HG02798 (cell line): Measurements from ENCODE around the gene ARSB.
A peak's percentile ranks its signal among the peaks of the same experiment; 100 is the strongest.
"Not testable (repeated sequence)": the region's sequence is repeated elsewhere in the genome, so short reads cannot be mapped to it uniquely, and the experiment has no call there.

Experiments used
- ATAC-seq: cut with Tn5 transposase; IDR thresholded peaks from one replicate; pipeline ENCODE4 v1.9.1; 2021; ENCODE audit warnings: mild to moderate bottlenecking; ENCODE audit not compliant: unreplicated experiment, poor library complexity

ARSB gene

GRCh38 chr5:78907255-78907891, 77.7 kb downstream of the ARSB start:
- ATAC-seq = no peak

GRCh38 chr5:78905084-78905938, 79.8 kb downstream of the ARSB start:
- ATAC-seq = peak; percentile 70

GRCh38 chr5:78903861-78904260, 81.2 kb downstream of the ARSB start:
- no peak for ATAC-seq

- ATAC-seq = no peak
These were observed 81.8 kb downstream of the ARSB start for GRCh38 chr5:78903353-78903752.

- no peak for ATAC-seq
These were observed 85.2 kb downstream of the ARSB start for GRCh38 chr5:78899922-78900362.

GRCh38 chr5:78896132-78896531, 89.0 kb downstream of the ARSB start:
- no peak for ATAC-seq

GRCh38 chr5:78895616-78896015, 89.5 kb downstream of the ARSB start:
- ATAC-seq = no peak

GRCh38 chr5:78893940-78894677, 91.0 kb downstream of the ARSB start:
- peak; percentile 53 for ATAC-seq

GRCh38 chr5:78890667-78891379, 94.3 kb downstream of the ARSB start:
- no peak for ATAC-seq

GRCh38 chr5:78889369-78890140, 95.6 kb downstream of the ARSB start:
- no peak for ATAC-seq

- no peak for ATAC-seq
These were observed 96.3 kb downstream of the ARSB start for GRCh38 chr5:78888580-78889368.

GRCh38 chr5:78887384-78888118, 97.6 kb downstream of the ARSB start:
- ATAC-seq = peak; percentile 91

GRCh38 chr5:78886341-78887230, 98.5 kb downstream of the ARSB start:
- ATAC-seq = no peak

GRCh38 chr5:78881884-78882283, 103.2 kb downstream of the ARSB start:
- ATAC-seq = no peak

- ATAC-seq = no peak
These were observed 105.6 kb downstream of the ARSB start for GRCh38 chr5:78879516-78879915.

GRCh38 chr5:78866076-78866475, 119.0 kb downstream of the ARSB start:
- ATAC-seq = not testable (repeated sequence)

- ATAC-seq = no peak
These were observed 126.7 kb downstream of the ARSB start for GRCh38 chr5:78858364-78858763.
